GM18861 (cell line): ENCODE measurements around the gene CCDC201.
"Not testable (repeated sequence)": the region's sequence is repeated elsewhere in the genome, so short reads cannot be mapped to it uniquely, and the experiment has no call there.

Source experiments
- ATAC-seq: cut with Tn5 transposase; IDR thresholded peaks from one replicate; pipeline ENCODE4 v1.9.1; 2021; ENCODE audit not compliant: unreplicated experiment

CCDC201 gene

GRCh38 chr7:45878457-45879144 is 5.7 kb upstream of the CCDC201 start:
- ATAC-seq: no peak

GRCh38 chr7:45876519-45876918 is 3.6 kb upstream of the CCDC201 start:
- ATAC-seq: no peak

GRCh38 chr7:45874408-45875131 is 1.7 kb upstream of the CCDC201 start:
- no peak for ATAC-seq

GRCh38 chr7:45873355-45873754 is 473 bp upstream of the CCDC201 start:
- no peak for ATAC-seq

GRCh38 chr7:45872116-45873034 is 507 bp downstream of the CCDC201 start:
- no peak for ATAC-seq

GRCh38 chr7:45869426-45869825 is 3.5 kb downstream of the CCDC201 start:
- ATAC-seq: no peak

- no peak for ATAC-seq
Observed at GRCh38 chr7:45867471-45867870, 5.4 kb downstream of the CCDC201 start.

- ATAC-seq: no peak
Observed at GRCh38 chr7:45865594-45866410, 7.1 kb downstream of the CCDC201 start.

- ATAC-seq: no peak
Observed at GRCh38 chr7:45863715-45864114, 9.2 kb downstream of the CCDC201 start.

- ATAC-seq: not testable (repeated sequence)
Observed at GRCh38 chr7:45856888-45857287, 16.0 kb downstream of the CCDC201 start.

- ATAC-seq: not testable (repeated sequence)
Observed at GRCh38 chr7:45855680-45856079, 17.2 kb downstream of the CCDC201 start.

- ATAC-seq: not testable (repeated sequence)
Observed at GRCh38 chr7:45853491-45853890, 19.4 kb downstream of the CCDC201 start.

- not testable (repeated sequence) for ATAC-seq
Observed at GRCh38 chr7:45852984-45853383, 19.9 kb downstream of the CCDC201 start.

GRCh38 chr7:45848734-45849133 is 24.1 kb downstream of the CCDC201 start:
- not testable (repeated sequence) for ATAC-seq

GRCh38 chr7:45846536-45846935 is 26.3 kb downstream of the CCDC201 start:
- ATAC-seq: not testable (repeated sequence)

- not testable (repeated sequence) for ATAC-seq
Observed at GRCh38 chr7:45841926-45842717, 30.8 kb downstream of the CCDC201 start.

GRCh38 chr7:45838852-45839251 is 34.0 kb downstream of the CCDC201 start:
- not testable (repeated sequence) for ATAC-seq

GRCh38 chr7:45832433-45833177 is 40.3 kb downstream of the CCDC201 start:
- not testable (repeated sequence) for ATAC-seq

- not testable (repeated sequence) for ATAC-seq
Observed at GRCh38 chr7:45829846-45830245, 43.0 kb downstream of the CCDC201 start.
